HepG2 (cell line): ENCODE measurements around the gene CRK. TPM values are rescaled to one million over a fixed set of nuclear protein-coding genes. Genes with fewer than 3 reads are reported as not detected.
A peak's percentile ranks its signal among the peaks of the same experiment; 100 is the strongest.

Experiments
- AGO2 ChIP-seq: fragments of 200-400 bp; formaldehyde crosslinking; optimal IDR thresholded peaks from 2 replicates; pipeline ENCODE3; 2017; ENCODE audit warnings: mild to moderate bottlenecking, low read depth, low read length, moderate library complexity
- AKNA ChIP-seq: sonication (generic); formaldehyde crosslinking; IDR thresholded peaks from 2 replicates; pipeline ENCODE4 v1.4.0; 2020; ENCODE audit warnings: missing genetic modification reagents, borderline replicate concordance
- FOXA3 ChIP-seq: IDR thresholded peaks from 2 replicates; pipeline ENCODE4 v1.6.1; 2016; ENCODE audit warnings: missing genetic modification reagents, missing compliant biosample characterization
- HHEX ChIP-seq: IDR thresholded peaks from 2 replicates; pipeline ENCODE4 v1.6.1; 2016; ENCODE audit warnings: control low read depth
- KDM3A ChIP-seq: IDR thresholded peaks from 2 replicates; pipeline ENCODE4 v1.6.1; 2018; ENCODE audit warnings: low read depth, missing compliant biosample characterization
- WIZ ChIP-seq: sonication (generic); formaldehyde crosslinking; IDR thresholded peaks from 2 replicates; pipeline ENCODE4 v1.5.1; 2020; ENCODE audit warnings: mild to moderate bottlenecking, missing genetic modification reagents
- ZFP91 ChIP-seq: sonication (generic); formaldehyde crosslinking; IDR thresholded peaks from 2 replicates; pipeline ENCODE4 v1.9.0; 2022; ENCODE audit warnings: missing genetic modification reagents, mild to moderate bottlenecking, borderline replicate concordance
- ZMYM3 ChIP-seq: sonication (generic); formaldehyde crosslinking; IDR thresholded peaks from 2 replicates; pipeline ENCODE4 v1.5.1; 2020; ENCODE audit warnings: mild to moderate bottlenecking, missing genetic modification reagents
- ZNF274 ChIP-seq: sonication (generic); formaldehyde crosslinking; IDR thresholded peaks from 2 replicates; pipeline ENCODE4 v1.5.1; 2020; ENCODE audit warnings: mild to moderate bottlenecking, missing genetic modification reagents
- polyA plus RNA-seq, 8 experiments: library from polyadenylated mRNA; depleted of rRNA in 3 of 8; stranded (reverse) in 7 of 8; unstranded in 1 of 8; fragments of >200 nt; fragmentation: Illumina TruSeq in 4 of 8; extraction: Trizol in 4 of 8; gene quantifications; 2 replicates each; pipeline versions ENCODE4 v1.2.1 to v1.2.3, GENCODE V29; 2011 to 2016; ENCODE audit warnings: low read depth in 4 of 8, missing spikeins in 1 of 8, mixed read lengths in 1 of 8; ENCODE audit not compliant: insufficient read depth in 1 of 8
- total RNA-seq, 5 experiments: library from RNA; depleted of rRNA; stranded (reverse); fragments of >200 nt; fragmentation: Illumina TruSeq; extraction: Trizol; gene quantifications; 2 replicates each; pipeline ENCODE4 v1.2.3, GENCODE V29; 2016; ENCODE audit warnings: low read depth in 1 of 5
- TF ChIP-seq, protein P1 (sequence below): sonication (generic); formaldehyde crosslinking; IDR thresholded peaks from 2 replicates; pipeline ENCODE4 v1.4.0; 2020; ENCODE audit warnings: missing genetic modification reagents, mild to moderate bottlenecking, borderline replicate concordance
- TF ChIP-seq, protein P2 (sequence below): sonication (generic); formaldehyde crosslinking; conservative IDR thresholded peaks from 2 replicates; pipeline ENCODE4 v1.8.1; 2023; ENCODE audit warnings: missing genetic modification reagents

CRK gene
- total and polyA plus RNA-seq, 2 of the 13 experiments (the other 11 are each of a cell fraction or from before 2014, with no cell fraction given): 47.4 to 54.2 TPM

DNA sequence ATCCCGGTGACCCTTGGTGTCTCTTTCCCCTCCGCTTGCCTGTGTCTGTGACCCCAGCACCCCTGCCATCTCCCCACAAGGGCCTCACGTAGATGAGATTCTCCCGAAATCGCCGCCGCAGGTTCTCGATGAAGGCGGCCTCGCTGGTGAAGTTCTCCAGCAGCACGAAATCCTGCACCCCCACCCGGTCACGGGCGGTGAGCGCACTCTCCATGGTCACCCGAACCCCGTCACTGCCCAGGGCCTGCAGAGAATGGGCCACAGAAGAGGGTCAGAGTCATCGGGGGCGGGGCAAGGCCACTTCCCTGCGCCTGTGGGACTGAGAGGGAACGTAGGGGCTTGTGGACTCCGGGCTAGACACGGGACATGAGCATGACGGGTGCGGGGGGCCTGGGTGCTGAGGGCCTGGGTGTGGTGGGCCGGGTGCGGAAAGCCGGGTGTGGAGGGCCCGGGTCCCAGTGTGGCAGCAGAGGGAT lies 28.1 kb upstream of the CRK start (continued):
- TF ChIP-seq, protein P1, sequence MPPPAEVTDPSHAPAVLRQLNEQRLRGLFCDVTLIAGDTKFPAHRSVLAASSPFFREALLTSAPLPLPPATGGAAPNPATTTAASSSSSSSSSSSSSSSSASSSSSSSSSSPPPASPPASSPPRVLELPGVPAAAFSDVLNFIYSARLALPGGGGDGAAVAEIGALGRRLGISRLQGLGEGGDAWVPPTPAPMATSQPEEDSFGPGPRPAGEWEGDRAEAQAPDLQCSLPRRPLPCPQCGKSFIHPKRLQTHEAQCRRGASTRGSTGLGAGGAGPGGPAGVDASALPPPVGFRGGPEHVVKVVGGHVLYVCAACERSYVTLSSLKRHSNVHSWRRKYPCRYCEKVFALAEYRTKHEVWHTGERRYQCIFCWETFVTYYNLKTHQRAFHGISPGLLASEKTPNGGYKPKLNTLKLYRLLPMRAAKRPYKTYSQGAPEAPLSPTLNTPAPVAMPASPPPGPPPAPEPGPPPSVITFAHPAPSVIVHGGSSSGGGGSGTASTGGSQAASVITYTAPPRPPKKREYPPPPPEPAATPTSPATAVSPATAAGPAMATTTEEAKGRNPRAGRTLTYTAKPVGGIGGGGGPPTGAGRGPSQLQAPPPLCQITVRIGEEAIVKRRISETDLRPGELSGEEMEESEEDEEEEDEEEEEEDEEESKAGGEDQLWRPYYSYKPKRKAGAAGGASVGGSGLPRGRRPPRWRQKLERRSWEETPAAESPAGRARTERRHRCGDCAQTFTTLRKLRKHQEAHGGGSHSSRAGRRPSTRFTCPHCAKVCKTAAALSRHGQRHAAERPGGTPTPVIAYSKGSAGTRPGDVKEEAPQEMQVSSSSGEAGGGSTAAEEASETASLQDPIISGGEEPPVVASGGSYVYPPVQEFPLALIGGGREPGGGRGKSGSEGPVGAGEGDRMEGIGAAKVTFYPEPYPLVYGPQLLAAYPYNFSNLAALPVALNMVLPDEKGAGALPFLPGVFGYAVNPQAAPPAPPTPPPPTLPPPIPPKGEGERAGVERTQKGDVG: 0 out of 2 replicates have a peak, but pooled peaks have one; percentile 57
- TF ChIP-seq ZNF274 (CRISPR knock-in tag): 0 out of 2 replicates have a peak, but pooled peaks have one; percentile 26
- TF ChIP-seq AGO2: peak; percentile 13
- no peak for TF ChIP-seq WIZ
- TF ChIP-seq HHEX: no peak
- TF ChIP-seq ZMYM3: no peak
- TF ChIP-seq, protein P2, sequence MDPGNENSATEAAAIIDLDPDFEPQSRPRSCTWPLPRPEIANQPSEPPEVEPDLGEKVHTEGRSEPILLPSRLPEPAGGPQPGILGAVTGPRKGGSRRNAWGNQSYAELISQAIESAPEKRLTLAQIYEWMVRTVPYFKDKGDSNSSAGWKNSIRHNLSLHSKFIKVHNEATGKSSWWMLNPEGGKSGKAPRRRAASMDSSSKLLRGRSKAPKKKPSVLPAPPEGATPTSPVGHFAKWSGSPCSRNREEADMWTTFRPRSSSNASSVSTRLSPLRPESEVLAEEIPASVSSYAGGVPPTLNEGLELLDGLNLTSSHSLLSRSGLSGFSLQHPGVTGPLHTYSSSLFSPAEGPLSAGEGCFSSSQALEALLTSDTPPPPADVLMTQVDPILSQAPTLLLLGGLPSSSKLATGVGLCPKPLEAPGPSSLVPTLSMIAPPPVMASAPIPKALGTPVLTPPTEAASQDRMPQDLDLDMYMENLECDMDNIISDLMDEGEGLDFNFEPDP (CRISPR knock-in tag): no peak
- no peak for TF ChIP-seq KDM3A
- TF ChIP-seq AKNA (CRISPR knock-in tag): no peak
- no peak for TF ChIP-seq FOXA3 (CRISPR knock-in tag)
- no peak; the same call in 1 of the 2 replicates for TF ChIP-seq ZFP91 (CRISPR knock-in tag)
